NCI-H1092 (cell line): ENCODE measurements around the gene MORC2.

Source experiments
- DNase-seq: peaks from one replicate; lab custom pipeline; 2025; lab: John Stamatoyannopoulos, UW

MORC2 gene

DNA sequence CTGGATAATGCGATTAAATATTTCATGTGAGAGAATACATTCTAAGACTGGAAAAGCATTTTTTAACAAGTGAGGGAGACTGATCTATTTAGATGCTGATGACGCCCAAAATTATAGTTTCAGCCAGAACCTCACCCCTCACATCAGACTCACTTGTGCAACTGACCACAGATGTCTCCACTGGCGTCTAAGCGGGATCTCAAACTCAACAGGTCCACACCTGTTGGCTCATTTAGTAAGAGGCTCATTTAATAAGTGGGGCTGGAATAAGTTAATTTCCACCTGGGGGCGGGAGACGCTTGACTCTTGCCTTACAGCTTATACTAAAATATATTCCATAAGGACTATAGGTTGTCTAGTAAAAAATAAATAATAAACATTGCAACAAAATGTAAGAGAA lies 47.5 kb downstream of the MORC2 start:
- no peak for DNase-seq

DNA sequence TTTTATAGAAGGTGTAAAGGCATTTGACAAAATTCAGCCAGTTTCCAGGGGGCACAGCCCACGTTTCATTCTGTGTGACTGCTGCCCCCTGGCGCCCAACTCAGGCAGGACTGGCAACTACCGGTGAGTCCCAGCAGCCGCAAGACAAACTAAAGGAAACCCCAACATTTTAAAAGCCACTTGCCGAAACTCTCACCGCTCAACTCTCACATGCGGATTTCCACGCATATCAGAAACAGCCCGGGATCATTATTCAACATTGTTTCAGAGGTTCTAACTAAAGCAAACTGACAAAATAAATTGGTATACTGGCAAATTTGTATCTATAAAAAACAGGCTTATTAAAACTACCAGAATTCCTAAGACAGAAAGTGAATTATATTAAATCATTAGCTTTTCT lies 48.2 kb downstream of the MORC2 start:
- DNase-seq = peak; percentile 14

GRCh38 chr22:30919973-30920372 lies 48.6 kb downstream of the MORC2 start:
- DNase-seq = no peak

DNA sequence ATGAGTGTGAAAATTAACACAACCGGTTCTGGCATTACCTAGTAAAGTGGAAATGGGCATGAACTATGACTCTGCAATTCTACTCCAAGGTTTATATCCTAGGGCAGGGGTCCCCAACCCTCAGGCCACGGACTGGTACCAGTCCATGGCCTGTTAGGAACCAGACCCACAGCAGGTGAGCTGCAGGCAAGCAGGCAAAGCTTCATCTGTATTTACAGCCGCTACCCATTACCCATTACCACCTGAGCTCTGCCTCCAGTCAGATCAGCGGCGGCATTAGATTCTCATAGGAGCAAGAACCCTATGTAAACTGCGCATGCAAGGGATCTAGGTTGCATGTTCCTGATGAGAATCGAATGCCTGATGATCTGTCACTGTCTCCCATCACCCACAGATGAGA lies 49.8 kb downstream of the MORC2 start:
- DNase-seq = no peak

DNA sequence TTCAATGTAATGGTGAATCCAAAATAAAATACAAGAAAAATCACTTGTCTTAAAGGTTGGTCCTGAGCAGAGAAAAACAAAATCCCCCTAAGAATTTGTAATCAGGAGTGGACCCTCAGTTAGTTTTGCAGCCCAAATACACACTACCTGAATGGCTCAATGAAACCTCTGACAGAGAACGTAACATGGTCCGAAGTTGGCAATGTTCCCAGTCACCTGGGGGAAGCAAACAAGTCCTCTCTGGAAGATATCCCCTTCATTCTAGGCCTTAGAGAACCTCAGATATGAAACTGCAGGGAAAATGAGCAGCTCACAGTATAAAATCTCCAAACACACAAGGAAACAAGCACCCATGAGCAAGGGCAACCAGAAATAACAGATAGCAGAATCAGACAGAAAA lies 58.2 kb downstream of the MORC2 start:
- no peak for DNase-seq

GRCh38 chr22:30909306-30909705 lies 59.3 kb downstream of the MORC2 start:
- no peak for DNase-seq

GRCh38 chr22:30908051-30908461 lies 60.5 kb downstream of the MORC2 start:
- DNase-seq = no peak

DNA sequence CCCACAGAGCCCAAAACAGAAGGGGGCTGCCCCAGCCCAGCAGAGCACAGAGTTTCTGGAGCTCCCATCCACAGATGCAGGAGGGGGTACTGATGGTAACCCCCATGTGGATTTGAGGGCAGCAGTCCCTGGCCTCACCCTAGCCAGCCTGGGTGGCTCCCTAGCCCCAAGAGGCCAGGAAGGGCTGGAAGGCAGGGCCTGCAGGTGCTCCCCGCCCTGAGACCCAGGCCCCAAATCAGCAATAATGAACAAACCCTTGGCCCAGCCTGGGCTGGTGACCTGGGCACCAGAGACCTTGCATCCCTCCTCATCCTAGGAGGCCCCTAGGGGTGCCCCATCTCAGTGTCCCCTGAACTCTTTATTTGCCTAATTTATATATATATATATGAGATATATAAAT lies 61.6 kb downstream of the MORC2 start:
- no peak for DNase-seq

- no peak for DNase-seq
These were observed 62.2 kb downstream of the MORC2 start for GRCh38 chr22:30906411-30906810.

DNA sequence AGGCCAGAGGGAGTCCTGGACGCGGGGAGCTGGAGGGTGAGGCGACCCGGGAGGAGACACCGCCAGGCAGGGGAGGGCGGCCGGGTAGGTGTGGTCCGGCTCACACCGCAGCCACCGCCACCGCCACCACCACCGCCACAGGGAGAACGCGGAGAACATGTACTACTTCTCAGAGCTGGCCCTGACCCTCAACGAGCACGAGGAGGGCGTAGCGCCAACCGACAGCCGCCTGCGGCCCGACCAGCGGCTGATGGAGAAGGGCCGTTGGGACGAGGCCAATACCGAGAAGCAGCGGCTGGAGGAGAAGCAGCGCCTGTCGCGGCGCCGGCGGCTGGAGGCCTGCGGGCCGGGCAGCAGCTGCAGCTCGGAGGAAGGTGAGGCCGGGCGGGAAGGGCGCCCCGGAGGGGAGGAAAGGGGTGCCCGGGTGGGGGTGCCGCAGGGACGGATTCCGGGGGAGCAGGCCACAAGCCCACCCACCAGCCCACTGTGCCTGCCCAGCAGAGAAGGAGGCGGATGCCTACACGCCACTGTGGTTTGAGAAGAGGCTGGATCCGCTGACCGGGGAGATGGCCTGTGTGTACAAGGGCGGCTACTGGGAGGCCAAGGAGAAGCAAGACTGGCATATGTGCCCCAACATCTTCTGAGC lies 62.8 kb downstream of the MORC2 start:
- no peak for DNase-seq

GRCh38 chr22:30903876-30904460 lies 64.6 kb downstream of the MORC2 start:
- DNase-seq = no peak

- no peak for DNase-seq
These were observed 65.8 kb downstream of the MORC2 start for GRCh38 chr22:30902496-30903357.

GRCh38 chr22:30894371-30894740 lies 74.2 kb downstream of the MORC2 start:
- no peak for DNase-seq

GRCh38 chr22:30893434-30894370 lies 74.9 kb downstream of the MORC2 start:
- no peak for DNase-seq

- no peak for DNase-seq
These were observed 75.8 kb downstream of the MORC2 start for GRCh38 chr22:30892731-30893221.

GRCh38 chr22:30892286-30892685 lies 76.3 kb downstream of the MORC2 start:
- DNase-seq = no peak

DNA sequence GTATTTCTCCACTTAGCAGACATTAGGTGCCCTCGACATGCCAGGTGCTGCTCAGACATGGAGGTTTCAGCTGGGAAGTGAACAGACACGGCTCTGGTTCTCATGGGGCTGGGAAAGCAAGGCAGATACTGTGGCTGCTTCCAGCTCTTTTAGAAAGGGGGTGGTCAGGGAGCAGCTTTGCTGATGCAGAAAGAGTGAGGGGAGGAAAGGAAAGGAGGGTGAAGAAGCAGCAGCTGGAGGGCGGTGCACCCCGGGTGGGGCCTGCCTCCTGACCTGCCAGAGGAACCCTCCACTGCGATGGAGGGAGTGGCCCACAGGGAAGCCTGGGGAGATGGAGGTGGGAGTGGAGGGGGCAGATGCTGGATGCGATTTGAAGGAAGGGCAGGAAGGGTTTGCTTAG lies 76.8 kb downstream of the MORC2 start:
- no peak for DNase-seq

- DNase-seq = no peak
These were observed 77.2 kb downstream of the MORC2 start for GRCh38 chr22:30891443-30891755.

- no peak for DNase-seq
These were observed 77.7 kb downstream of the MORC2 start for GRCh38 chr22:30890686-30891442.

DNA sequence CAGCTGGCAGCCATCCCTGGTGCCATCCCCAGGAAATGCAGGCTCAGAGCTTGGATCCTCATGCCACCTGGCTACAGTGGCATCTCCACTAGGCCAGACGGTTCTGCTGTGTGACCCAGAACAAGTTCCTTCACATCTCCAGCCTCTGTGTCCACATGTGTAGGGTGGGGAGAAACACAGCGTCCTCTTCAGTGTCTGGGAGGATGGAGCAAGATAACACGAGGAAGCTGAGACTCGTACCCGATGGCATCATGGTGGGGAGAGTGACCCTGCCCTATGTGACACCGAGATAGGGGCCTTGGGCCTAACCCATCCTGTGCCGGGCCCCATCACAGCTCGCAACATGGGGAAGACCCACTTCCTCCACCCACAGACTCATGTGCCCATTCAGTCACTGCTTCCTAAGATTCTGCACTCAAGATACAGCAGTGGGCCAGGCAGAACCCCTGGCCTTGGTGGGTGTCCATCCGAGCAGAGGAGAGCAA lies 78.5 kb downstream of the MORC2 start:
- no peak for DNase-seq
